ENCODE results near the gene SCAI. TPM values are rescaled to one million over a fixed set of nuclear protein-coding genes. Genes with fewer than 3 reads are reported as not detected.

Gene SCAI
- total and polyA plus RNA-seq, 2 of the 4 experiments (the other 2 are of a cell fraction): 3.6 to 14.5 TPM

DNA sequence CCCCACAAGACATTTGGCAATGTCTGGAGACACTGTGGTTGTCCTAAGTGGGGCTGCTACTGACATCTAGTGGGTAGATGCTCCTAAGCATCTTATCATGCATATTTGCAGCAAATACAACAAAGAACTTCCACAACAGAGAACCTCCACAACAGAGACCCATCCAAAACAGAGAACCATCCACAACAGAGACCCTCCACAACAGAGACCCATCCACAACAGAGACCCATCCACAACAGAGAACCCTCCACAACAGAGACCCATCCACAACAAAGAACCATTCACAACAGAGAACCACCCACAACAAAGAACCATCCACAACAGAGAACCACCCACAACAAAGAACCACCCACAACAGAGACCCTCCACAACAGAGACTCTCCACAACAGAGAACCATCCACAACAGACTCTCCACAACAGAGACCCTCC lies 248.6 kb downstream of the SCAI start:
- Histone ChIP-seq H3K36me3 (ENCODE audit: control insufficient read depth, insufficient read depth, low read length) (peaks cover 36% of the 10 kb centered on the region), H3K56ac (ENCODE audit: extremely low read depth, insufficient read depth, low read length) (no peak overlapping the region), H2AK9ac (replicated peaks; ENCODE audit: low read depth, low read length, poor library complexity) (no peak overlapping the region), H3K14ac (replicated peaks; ENCODE audit: low read depth, low read length) (no peak overlapping the region), H2AK5ac (ENCODE audit: low read depth, low read length) (no peak overlapping the region), H3K4ac (ENCODE audit: low read depth, low read length) (no peak overlapping the region), H3K79me1 (ENCODE audit: low read depth in 1 of 2, low read length in 2 of 2) (peaks cover 4 to 7% of the 10 kb centered on the region in 2 experiments; a peak in 3 of 4 replicates), H2BK5ac (ENCODE audit: low read depth, low read length, poor library complexity, severe bottlenecking) (no peak overlapping the region), H3K4me2 (ENCODE audit: low read depth, low read length) (no peak overlapping the region), H3K9me1 (ENCODE audit: insufficient read depth, low read length) (no peaks in the 10 kb centered on the region), H3K9me3 (ENCODE audit: control insufficient read depth, insufficient read depth, low read length) (no peaks in the 10 kb centered on the region), H2BK120ac (ENCODE audit: low read depth, low read length) (no peak overlapping the region), H3K27me3 (ENCODE audit: control insufficient read depth, insufficient read depth, low read length) (no peaks in the 10 kb centered on the region), H4K20me1 (ENCODE audit: insufficient read depth, low read length) (no peaks in the 10 kb centered on the region; the same call in 1 of the 2 replicates), H3K4me1 (ENCODE audit: control insufficient read depth, insufficient read depth, low read length) (0 out of 2 replicates have a peak, but pooled peaks cover 2% of the 10 kb centered on the region), H4K91ac (ENCODE audit: insufficient read depth, low read depth, low read length) (no peak overlapping the region), H2AFZ (replicated peaks; ENCODE audit: low read length, poor library complexity) (no peak overlapping the region), H3K9ac (ENCODE audit: low read depth, low read length) (no peak overlapping the region), H3K18ac (ENCODE audit: low read depth, low read length) (no peak overlapping the region), H4K5ac (ENCODE audit: low read depth, low read length) (no peak overlapping the region), H2BK15ac (ENCODE audit: low read depth, low read length) (no peak overlapping the region), H3K27ac (ENCODE audit: insufficient read depth, low read length) (no peak overlapping the region), H3K23ac (ENCODE audit: low read depth, low read length) (no peak overlapping the region), H3K4me3 (ENCODE audit: insufficient read depth, low read depth, low read length) (no peak overlapping the region), H4K8ac (ENCODE audit: low read depth in 2 of 2, low read length in 2 of 2) (no peak overlapping the region; a peak in 1 of 4 replicates), H2BK20ac (ENCODE audit: low read depth, low read length) (no peak overlapping the region)
- ChIA-PET CTCF (interaction anchor here (1.5 to 1.8 kb wide), 2 partner anchors 16 to 120 kb away, joined by 5 to 7 read pairs; no protein-coding TSS in a partner anchor), POLR2A (ENCODE audit: unreplicated experiment) (no interaction called here)
- dilution Hi-C loops (cut with HindIII; ENCODE audit: low sequenced_read_pairs, unreplicated experiment): no loop called here
- in situ Hi-C loops (cut with MboI; ENCODE audit: low sequenced_read_pairs): no loop called here
- peak; percentile 55 for DNase-seq
- peak; percentile 90 for ATAC-seq (ENCODE audit: low read depth)
- BruUV-seq (replicated peaks): no TSS peak
- TF ChIP-seq SMC3 (IDR thresholded peaks at IDR 0.05; ENCODE audit: low read depth, low read length): peak; percentile 38; the same call in 1 of the 2 replicates
- TF ChIP-seq RFX5 (IDR thresholded peaks at IDR 0.05; ENCODE audit: low read depth, low read length): no peak
- peak; percentile 20; the same call in 1 of the 2 replicates for TF ChIP-seq CEBPB (IDR thresholded peaks at IDR 0.05; ENCODE audit: low read depth, low read length)
- TF ChIP-seq, protein P1, sequence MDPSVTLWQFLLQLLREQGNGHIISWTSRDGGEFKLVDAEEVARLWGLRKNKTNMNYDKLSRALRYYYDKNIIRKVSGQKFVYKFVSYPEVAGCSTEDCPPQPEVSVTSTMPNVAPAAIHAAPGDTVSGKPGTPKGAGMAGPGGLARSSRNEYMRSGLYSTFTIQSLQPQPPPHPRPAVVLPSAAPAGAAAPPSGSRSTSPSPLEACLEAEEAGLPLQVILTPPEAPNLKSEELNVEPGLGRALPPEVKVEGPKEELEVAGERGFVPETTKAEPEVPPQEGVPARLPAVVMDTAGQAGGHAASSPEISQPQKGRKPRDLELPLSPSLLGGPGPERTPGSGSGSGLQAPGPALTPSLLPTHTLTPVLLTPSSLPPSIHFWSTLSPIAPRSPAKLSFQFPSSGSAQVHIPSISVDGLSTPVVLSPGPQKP (IDR thresholded peaks at IDR 0.05; ENCODE audit: borderline replicate concordance, low read depth, low read length): no peak
- TF ChIP-seq, protein P2, sequence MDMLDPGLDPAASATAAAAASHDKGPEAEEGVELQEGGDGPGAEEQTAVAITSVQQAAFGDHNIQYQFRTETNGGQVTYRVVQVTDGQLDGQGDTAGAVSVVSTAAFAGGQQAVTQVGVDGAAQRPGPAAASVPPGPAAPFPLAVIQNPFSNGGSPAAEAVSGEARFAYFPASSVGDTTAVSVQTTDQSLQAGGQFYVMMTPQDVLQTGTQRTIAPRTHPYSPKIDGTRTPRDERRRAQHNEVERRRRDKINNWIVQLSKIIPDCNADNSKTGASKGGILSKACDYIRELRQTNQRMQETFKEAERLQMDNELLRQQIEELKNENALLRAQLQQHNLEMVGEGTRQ (IDR thresholded peaks at IDR 0.05; ENCODE audit: low read depth, low read length): no peak
- no peak for TF ChIP-seq MXI1 (IDR thresholded peaks at IDR 0.05; ENCODE audit: borderline replicate concordance, low read depth, low read length)
- no peak for TF ChIP-seq RCOR1 (IDR thresholded peaks at IDR 0.05; ENCODE audit: insufficient replicate concordance, low read length)
- no peak for TF ChIP-seq FOS (IDR thresholded peaks at IDR 0.05; ENCODE audit: low read depth, low read length)
- TF ChIP-seq, protein P3, sequence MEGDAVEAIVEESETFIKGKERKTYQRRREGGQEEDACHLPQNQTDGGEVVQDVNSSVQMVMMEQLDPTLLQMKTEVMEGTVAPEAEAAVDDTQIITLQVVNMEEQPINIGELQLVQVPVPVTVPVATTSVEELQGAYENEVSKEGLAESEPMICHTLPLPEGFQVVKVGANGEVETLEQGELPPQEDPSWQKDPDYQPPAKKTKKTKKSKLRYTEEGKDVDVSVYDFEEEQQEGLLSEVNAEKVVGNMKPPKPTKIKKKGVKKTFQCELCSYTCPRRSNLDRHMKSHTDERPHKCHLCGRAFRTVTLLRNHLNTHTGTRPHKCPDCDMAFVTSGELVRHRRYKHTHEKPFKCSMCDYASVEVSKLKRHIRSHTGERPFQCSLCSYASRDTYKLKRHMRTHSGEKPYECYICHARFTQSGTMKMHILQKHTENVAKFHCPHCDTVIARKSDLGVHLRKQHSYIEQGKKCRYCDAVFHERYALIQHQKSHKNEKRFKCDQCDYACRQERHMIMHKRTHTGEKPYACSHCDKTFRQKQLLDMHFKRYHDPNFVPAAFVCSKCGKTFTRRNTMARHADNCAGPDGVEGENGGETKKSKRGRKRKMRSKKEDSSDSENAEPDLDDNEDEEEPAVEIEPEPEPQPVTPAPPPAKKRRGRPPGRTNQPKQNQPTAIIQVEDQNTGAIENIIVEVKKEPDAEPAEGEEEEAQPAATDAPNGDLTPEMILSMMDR (conservative IDR thresholded peaks at IDR 0.05; ENCODE audit: low read depth, low read length): peak; percentile 62
- no peak for TF ChIP-seq MAZ (IDR thresholded peaks at IDR 0.05; ENCODE audit: borderline replicate concordance, low read depth, low read length)
- no peak for TF ChIP-seq MAFK (IDR thresholded peaks at IDR 0.05; ENCODE audit: low read depth, low read length)
- TF ChIP-seq BHLHE40 (IDR thresholded peaks at IDR 0.05; ENCODE audit: low read depth, low read length): peak; percentile 40; the same call in 1 of the 2 replicates
- TF ChIP-seq POLR2A (IDR thresholded peaks at IDR 0.05; ENCODE audit: low read depth, low read length): no peak
- no peak for TF ChIP-seq NFE2L2 (IDR thresholded peaks at IDR 0.05; ENCODE audit: low read depth, low read length)
- TF ChIP-seq CHD1 (IDR thresholded peaks at IDR 0.05; ENCODE audit: low read depth, low read length): no peak
- TF ChIP-seq RAD21 (IDR thresholded peaks at IDR 0.05; ENCODE audit: low read length): peak; percentile 61
- intact Hi-C loops (cut with micrococcal nuclease): loop anchor here (1.0 kb wide), 1 partner anchor 120 kb away; no protein-coding TSS in a partner anchor
